HFFc6 (cell line): Measurements from ENCODE around the gene PYDC2. TPM values are rescaled to one million over a fixed set of nuclear protein-coding genes. Genes with fewer than 3 reads are reported as not detected.

ENCODE experiments used
- DNase-seq: peaks from one replicate; pipeline ENCODE4 v3.0.0-alpha.2; 2018
- H3K27ac Mint-ChIP-seq: 2 replicates; pipeline ENCODE4 v1.8.0; 2020; ENCODE audit warnings: mild to moderate bottlenecking, mixed read lengths
- H3K27me3 Mint-ChIP-seq: 2 replicates; pipeline ENCODE4 v1.8.0; 2021; ENCODE audit warnings: mild to moderate bottlenecking, moderate library complexity, mixed read lengths; ENCODE audit not compliant: insufficient read depth
- H3K36me3 Mint-ChIP-seq: 2 replicates; pipeline ENCODE4 v1.8.0; 2021; ENCODE audit warnings: low read depth, mixed read lengths
- H3K4me1 Mint-ChIP-seq: 2 replicates; pipeline ENCODE4 v1.8.0; 2020; ENCODE audit warnings: low read depth, mixed read lengths
- H3K4me3 Mint-ChIP-seq: 2 replicates; pipeline ENCODE4 v1.8.0; 2020; ENCODE audit warnings: mild to moderate bottlenecking, moderate library complexity, mixed read lengths
- H3K9me3 Mint-ChIP-seq: 2 replicates; pipeline ENCODE4 v1.8.0; 2020; ENCODE audit warnings: mild to moderate bottlenecking, mixed read lengths
- total RNA-seq, 6 experiments: library from RNA; stranded (reverse); fragmentation: NEBNext Ultra II Directional; extraction: Animal tissue kit (Norgen Biotek cat#: 25700); gene quantifications; 2 replicates in 1 of 6; 3 replicates in 5 of 6; pipeline ENCODE4 v1.2.3, GENCODE V29; 2021
- TF ChIP-seq, protein P1 (sequence below): fragments of 200-600 bp; sonication (generic); IDR thresholded peaks from 2 replicates; pipeline ENCODE4 v1.5.0; 2021; ENCODE audit warnings: antibody characterized with exemption, mild to moderate bottlenecking

PYDC2 gene
- total RNA-seq, 6 experiments from 2014 or later: not detected

DNA sequence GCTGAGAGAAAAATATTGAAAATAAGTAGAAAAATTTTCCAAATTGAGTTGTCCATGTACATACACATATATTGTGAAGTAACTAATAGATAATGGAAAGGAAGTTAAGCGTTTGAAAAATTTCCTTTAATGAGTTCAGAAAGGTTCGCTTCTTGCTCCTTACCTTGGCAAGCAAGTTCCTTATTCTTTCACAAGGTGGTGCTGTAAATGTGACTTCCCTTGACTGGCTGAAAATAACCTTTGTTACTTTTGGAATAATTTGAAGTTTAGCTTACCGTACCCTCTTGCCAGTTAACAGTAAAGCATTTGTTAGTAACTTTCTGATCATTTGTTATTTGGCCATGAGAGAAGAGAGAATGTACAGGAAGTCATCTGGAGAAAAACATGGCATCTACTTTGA lies 41.6 kb downstream of the PYDC2 start:
- Mint-ChIP-seq H3K4me3 (no peak overlapping the region), H3K36me3 (no peaks in the 10 kb centered on the region), H3K27me3 (peaks cover 3% of the 10 kb centered on the region; the same call in 1 of the 2 replicates), H3K4me1 (peaks cover 15% of the 10 kb centered on the region), H3K27ac (no peak overlapping the region), H3K9me3 (no peaks in the 10 kb centered on the region)
- DNase-seq: peak; percentile 12
- TF ChIP-seq, protein P1, sequence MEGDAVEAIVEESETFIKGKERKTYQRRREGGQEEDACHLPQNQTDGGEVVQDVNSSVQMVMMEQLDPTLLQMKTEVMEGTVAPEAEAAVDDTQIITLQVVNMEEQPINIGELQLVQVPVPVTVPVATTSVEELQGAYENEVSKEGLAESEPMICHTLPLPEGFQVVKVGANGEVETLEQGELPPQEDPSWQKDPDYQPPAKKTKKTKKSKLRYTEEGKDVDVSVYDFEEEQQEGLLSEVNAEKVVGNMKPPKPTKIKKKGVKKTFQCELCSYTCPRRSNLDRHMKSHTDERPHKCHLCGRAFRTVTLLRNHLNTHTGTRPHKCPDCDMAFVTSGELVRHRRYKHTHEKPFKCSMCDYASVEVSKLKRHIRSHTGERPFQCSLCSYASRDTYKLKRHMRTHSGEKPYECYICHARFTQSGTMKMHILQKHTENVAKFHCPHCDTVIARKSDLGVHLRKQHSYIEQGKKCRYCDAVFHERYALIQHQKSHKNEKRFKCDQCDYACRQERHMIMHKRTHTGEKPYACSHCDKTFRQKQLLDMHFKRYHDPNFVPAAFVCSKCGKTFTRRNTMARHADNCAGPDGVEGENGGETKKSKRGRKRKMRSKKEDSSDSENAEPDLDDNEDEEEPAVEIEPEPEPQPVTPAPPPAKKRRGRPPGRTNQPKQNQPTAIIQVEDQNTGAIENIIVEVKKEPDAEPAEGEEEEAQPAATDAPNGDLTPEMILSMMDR: peak; percentile 69

DNA sequence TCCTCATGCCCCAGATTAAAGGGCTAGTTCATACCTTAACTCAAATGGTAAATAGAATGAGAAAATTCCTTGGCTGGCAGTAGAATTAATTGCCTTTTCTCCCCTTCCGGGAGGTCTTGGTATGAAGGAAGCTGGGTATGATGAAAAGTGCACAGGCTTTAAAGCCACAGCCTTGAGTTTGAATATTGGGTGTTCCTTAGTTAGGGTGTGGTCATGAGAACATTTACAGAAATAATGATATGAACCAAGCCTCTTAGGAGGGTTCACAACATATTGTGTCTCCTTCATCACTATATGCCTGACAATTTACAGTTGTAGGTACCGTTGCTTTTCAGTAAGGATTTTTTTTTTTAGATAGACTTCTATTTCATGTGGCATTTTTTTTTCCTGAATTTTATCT lies 48.1 kb downstream of the PYDC2 start:
- TF ChIP-seq, protein P1: no peak
- Mint-ChIP-seq H3K36me3 (no peaks in the 10 kb centered on the region), H3K4me1 (peaks cover 14% of the 10 kb centered on the region), H3K4me3 (no peak overlapping the region), H3K27ac (no peak overlapping the region), H3K27me3 (no peaks in the 10 kb centered on the region), H3K9me3 (no peaks in the 10 kb centered on the region)
- no peak for DNase-seq

Other genes with a start within 250 kb of the PYDC2 start
- gene CCDC50, start 131.8 kb upstream of the PYDC2 start, total RNA-seq: 100 to 1,000 TPM in 5 of 6 experiments, 10 to 100 TPM in 1; 94.1 to 129 (median 121) TPM
- 1 to 10 TPM in 3 of 6 experiments, under 1 TPM in 3; 0.73 to 1.8 (median 1.0) TPM for gene UTS2B, start 130.6 kb upstream of the PYDC2 start, total RNA-seq